Type B pancreatic cell (in vitro differentiated cells): ENCODE data around the gene MRM2. TPM values are rescaled to one million over a fixed set of nuclear protein-coding genes. Genes with fewer than 3 reads are reported as not detected.

Experiments
- DNase-seq: peaks from one replicate; pipeline ENCODE4 v3.0.0; 2021; ENCODE audit warnings: mixed read lengths; ENCODE audit not compliant: unreplicated experiment; ENCODE audit errors: extremely low spot score
- H3K27ac Mint-ChIP-seq: 2 replicates; pipeline ENCODE4 v1.8.0; 2021; ENCODE audit warnings: mild to moderate bottlenecking, mixed read lengths
- H3K27me3 Mint-ChIP-seq: 2 replicates; pipeline ENCODE4 v1.8.0; 2021; ENCODE audit warnings: mixed read lengths
- H3K36me3 Mint-ChIP-seq: 2 replicates; pipeline ENCODE4 v1.8.0; 2021; ENCODE audit warnings: mixed read lengths
- H3K4me1 Mint-ChIP-seq: one replicate; pipeline ENCODE4 v1.8.0; 2021; ENCODE audit warnings: mixed read lengths; ENCODE audit not compliant: unreplicated experiment
- H3K4me3 Mint-ChIP-seq: 2 replicates; pipeline ENCODE4 v1.8.0; 2021; ENCODE audit warnings: mild to moderate bottlenecking, mixed read lengths
- H3K9me3 Mint-ChIP-seq: 2 replicates; pipeline ENCODE4 v1.8.0; 2021; ENCODE audit warnings: mixed read lengths
- total RNA-seq: library from RNA; stranded (reverse); gene quantifications from 2 replicates; pipeline ENCODE4 v1.2.1, GENCODE V29; 2021; ENCODE audit warnings: low replicate concordance
- TF ChIP-seq, protein P1 (sequence below): fragments of 200-600 bp; sonication (generic); conservative IDR thresholded peaks from 2 replicates; pipeline ENCODE4 v1.5.0; 2021; ENCODE audit warnings: antibody characterized with exemption, mild to moderate bottlenecking

Gene MRM2
- total RNA-seq, 1 donor from 2014 or later: 35.3 TPM

DNA sequence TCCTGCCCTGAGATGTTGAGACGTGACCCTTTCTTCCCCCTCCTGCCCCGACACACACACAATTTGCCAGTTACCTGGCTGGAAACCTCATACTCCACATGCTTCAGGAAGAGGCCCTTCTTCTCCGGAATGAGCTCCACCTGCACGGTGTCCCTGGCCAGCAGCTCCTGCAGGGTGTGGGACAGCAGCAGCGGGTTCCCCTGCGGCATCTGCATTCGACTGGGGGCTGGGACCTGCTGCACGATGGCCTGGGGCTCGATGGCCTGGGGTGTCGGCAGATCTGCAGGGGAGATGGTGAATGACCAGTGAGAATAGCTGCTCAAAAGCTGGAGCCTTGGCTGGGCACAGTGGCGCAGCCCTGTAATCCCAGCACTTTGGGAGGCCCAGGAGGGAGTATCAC is 36.0 kb upstream of the MRM2 start:
- no peak for DNase-seq
- H3K4me3 Mint-ChIP-seq: no peak overlapping the region
- H3K9me3 Mint-ChIP-seq: no peaks in the 10 kb centered on the region
- H3K27me3 Mint-ChIP-seq: no peaks in the 10 kb centered on the region
- H3K4me1 Mint-ChIP-seq: peaks cover 20% of the 10 kb centered on the region
- H3K36me3 Mint-ChIP-seq: peaks cover 6% of the 10 kb centered on the region
- TF ChIP-seq, protein P1, sequence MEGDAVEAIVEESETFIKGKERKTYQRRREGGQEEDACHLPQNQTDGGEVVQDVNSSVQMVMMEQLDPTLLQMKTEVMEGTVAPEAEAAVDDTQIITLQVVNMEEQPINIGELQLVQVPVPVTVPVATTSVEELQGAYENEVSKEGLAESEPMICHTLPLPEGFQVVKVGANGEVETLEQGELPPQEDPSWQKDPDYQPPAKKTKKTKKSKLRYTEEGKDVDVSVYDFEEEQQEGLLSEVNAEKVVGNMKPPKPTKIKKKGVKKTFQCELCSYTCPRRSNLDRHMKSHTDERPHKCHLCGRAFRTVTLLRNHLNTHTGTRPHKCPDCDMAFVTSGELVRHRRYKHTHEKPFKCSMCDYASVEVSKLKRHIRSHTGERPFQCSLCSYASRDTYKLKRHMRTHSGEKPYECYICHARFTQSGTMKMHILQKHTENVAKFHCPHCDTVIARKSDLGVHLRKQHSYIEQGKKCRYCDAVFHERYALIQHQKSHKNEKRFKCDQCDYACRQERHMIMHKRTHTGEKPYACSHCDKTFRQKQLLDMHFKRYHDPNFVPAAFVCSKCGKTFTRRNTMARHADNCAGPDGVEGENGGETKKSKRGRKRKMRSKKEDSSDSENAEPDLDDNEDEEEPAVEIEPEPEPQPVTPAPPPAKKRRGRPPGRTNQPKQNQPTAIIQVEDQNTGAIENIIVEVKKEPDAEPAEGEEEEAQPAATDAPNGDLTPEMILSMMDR: no peak
- H3K27ac Mint-ChIP-seq: no peak overlapping the region

DNA sequence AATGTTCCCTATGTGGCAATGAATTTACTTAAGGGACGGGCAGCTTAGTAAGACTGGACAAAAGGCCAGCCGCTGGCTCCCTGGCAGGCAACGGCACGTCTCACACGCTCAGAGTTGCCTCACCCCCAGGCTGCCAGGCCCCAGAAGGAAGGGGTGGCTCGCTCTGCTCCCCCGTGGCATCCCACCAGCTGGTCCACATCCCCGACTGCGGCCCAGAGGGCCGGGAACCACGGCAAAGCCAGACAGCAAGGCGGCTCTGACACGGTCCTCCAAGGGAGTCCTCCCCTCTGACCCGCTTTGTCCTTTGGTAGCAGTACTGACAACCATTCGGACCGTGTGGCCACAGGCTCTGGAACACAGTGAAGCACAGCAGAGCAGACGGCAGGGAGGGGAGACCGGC is 34.1 kb upstream of the MRM2 start:
- Mint-ChIP-seq H3K27ac (no peak overlapping the region), H3K4me3 (no peak overlapping the region), H3K4me1 (peaks cover 9% of the 10 kb centered on the region), H3K36me3 (peaks cover 10% of the 10 kb centered on the region), H3K27me3 (no peaks in the 10 kb centered on the region), H3K9me3 (no peaks in the 10 kb centered on the region)
- no peak for DNase-seq
- TF ChIP-seq, protein P1: no peak

DNA sequence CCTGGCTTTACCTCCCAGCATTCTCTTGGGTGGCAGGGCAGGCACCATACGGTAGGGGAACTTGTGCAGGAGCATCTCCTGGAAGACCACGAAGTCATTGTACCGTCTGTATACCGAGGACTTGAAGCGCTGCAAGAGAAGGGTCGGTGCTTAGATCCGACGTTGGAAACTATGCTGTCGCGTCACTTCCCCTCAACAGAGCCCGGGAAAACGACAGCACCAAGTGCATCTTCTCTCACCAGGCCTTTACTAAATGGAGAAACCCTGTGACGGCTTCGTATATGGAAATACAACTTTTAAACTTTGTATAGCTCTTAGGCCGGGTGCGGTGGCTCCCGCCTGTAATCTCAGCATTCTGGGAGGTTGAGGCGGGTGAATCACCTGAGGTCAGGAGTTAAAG is 33.1 kb upstream of the MRM2 start:
- Mint-ChIP-seq H3K4me3 (no peak overlapping the region), H3K9me3 (no peaks in the 10 kb centered on the region), H3K4me1 (peaks cover 9% of the 10 kb centered on the region), H3K27me3 (no peaks in the 10 kb centered on the region), H3K27ac (no peak overlapping the region), H3K36me3 (peaks cover 10% of the 10 kb centered on the region)
- DNase-seq: no peak
- TF ChIP-seq, protein P1: no peak

DNA sequence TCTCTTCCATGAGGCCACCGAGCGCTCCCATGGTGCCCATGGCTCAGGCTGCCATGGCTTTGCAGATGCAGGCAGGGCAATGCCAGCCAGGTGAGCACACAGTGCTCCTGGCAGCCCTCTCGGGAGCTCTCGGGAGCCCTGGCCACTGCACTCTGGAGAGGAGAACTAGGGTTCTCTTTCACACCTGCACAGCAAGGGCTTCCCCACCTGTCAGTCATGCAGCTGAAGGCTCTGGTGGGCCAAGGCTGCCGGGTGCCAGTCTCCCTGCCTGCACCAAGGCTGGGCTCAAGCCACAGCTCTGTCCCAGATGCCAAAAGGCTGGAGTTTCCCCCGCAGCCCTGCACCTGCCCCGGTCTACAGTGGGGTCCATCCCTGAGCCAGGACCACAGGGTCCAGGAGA is 32.7 kb upstream of the MRM2 start:
- peaks cover 5% of the 10 kb centered on the region for H3K4me1 Mint-ChIP-seq
- no peak overlapping the region for H3K27ac Mint-ChIP-seq

DNA sequence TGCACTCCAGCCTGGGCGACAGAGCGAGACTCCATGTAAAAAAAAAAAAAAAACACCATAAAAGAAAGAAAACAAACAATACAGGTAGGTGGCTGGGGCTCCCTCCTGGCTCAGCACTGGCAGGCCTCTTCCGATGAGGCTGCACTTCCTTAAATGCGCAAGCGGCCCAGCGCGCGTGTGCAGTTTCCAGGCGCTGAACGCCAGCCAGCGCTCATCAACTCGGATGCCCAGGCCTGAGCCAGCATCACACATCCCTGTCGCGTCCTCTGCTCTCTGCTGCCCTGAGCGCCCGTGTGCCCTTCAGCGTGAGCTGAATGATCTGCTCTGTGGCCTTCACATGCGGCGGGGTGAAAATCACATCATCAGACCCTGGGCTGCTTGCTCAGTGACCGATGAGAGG is 31.9 kb upstream of the MRM2 start:
- Mint-ChIP-seq H3K4me3 (no peak overlapping the region), H3K9me3 (no peaks in the 10 kb centered on the region), H3K4me1 (peaks cover 10% of the 10 kb centered on the region), H3K27me3 (no peaks in the 10 kb centered on the region), H3K36me3 (peaks cover 15% of the 10 kb centered on the region), H3K27ac (no peak overlapping the region)
- DNase-seq: no peak
- TF ChIP-seq, protein P1: no peak

More for the DNA sequence above, 32.7 kb upstream of the MRM2 start:
- Mint-ChIP-seq H3K4me3 (no peak overlapping the region), H3K27me3 (no peaks in the 10 kb centered on the region), H3K9me3 (no peaks in the 10 kb centered on the region), H3K36me3 (peaks cover 11% of the 10 kb centered on the region)
- no peak for DNase-seq
- TF ChIP-seq, protein P1: no peak

DNA sequence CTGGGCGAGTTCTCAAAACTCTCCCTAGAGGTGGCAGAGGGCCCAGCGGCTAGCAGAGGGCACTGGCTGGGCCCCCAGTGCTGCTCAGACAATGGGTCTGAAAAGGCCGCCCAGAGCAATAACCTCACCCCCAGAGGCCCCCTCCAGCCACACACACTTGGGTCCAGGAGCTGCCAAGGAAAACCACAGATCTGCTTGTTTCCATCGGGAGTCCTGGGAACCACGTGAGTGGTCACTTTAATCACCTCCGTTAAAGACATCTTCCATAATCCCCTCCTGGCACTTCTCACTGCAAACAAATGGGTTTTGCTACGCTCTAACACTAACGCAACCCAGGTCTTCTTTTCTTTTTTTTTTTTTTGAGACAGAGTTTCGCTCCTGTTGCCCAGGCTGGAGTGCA is 30.0 kb upstream of the MRM2 start:
- H3K27me3 Mint-ChIP-seq: no peaks in the 10 kb centered on the region
- H3K4me1 Mint-ChIP-seq: peaks cover 10% of the 10 kb centered on the region
- DNase-seq: no peak
- peaks cover 13% of the 10 kb centered on the region for H3K36me3 Mint-ChIP-seq
- H3K4me3 Mint-ChIP-seq: no peak overlapping the region
- TF ChIP-seq, protein P1: no peak
- H3K9me3 Mint-ChIP-seq: no peaks in the 10 kb centered on the region
- no peak overlapping the region for H3K27ac Mint-ChIP-seq
